ENCODE data around the gene SEMA4C. TPM values are rescaled to one million over a fixed set of nuclear protein-coding genes. Genes with fewer than 3 reads are reported as not detected.

Gene SEMA4C
- total and polyA plus RNA-seq, 9 of the 15 experiments (the other 6 are each of a cell fraction or from before 2014, with no cell fraction given): 0.32 to 59.7 (median 23.9) TPM

GRCh38 chr2:96906729-96907114 lies 36.8 kb upstream of the SEMA4C start:
- FAIRE-seq: no peak
- DNase-seq (ENCODE audit: extremely low read depth in 1 of 4, low spot score in 3 of 4): no peak
- no peaks in the 10 kb centered on the region for H3K36me3 ChIP-seq (ENCODE audit: control insufficient read depth, insufficient read depth, low read length)
- no peaks in the 10 kb centered on the region for H4K20me1 ChIP-seq (replicated peaks; ENCODE audit: control insufficient read depth, insufficient read depth, low read length)
- H3K4me1 ChIP-seq (replicated peaks in 1 of 2; ENCODE audit: control insufficient read depth in 2 of 2, insufficient read depth in 2 of 2, low read length in 2 of 2): peaks cover 8 to 52% of the 10 kb centered on the region in 2 experiments; a peak in 3 of 5 replicates
- peak overlapping the region; percentile 6 to 86; a peak in 3 of 4 replicates for H3K9ac ChIP-seq (ENCODE audit: insufficient read depth in 1 of 2, low read depth in 2 of 2, low read length in 2 of 2)
- intact Hi-C loops (cut with micrococcal nuclease) (no loop called here), in situ Hi-C loops (cut with MboI) (no loop called here)
- ATAC-seq: no peak
- no peaks in the 10 kb centered on the region for H3K27me3 ChIP-seq (ENCODE audit: control insufficient read depth in 2 of 2, insufficient read depth in 2 of 2, low read length in 2 of 2)
- H3K9me3 ChIP-seq (replicated peaks; ENCODE audit: control insufficient read depth, insufficient read depth, low read depth, low read length): no peaks in the 10 kb centered on the region
- ChIA-PET CTCF (ENCODE audit: low intra/inter-chr PET ratio) (no interaction called here), POLR2A (interaction anchor here (0.6 to 1.3 kb wide), 4 partner anchors 11 to 40 kb away, joined by 3 to 6 read pairs (median 4); no protein-coding TSS in a partner anchor)
- no TSS peak for BruUV-seq (replicated peaks)
- 86% methylated on average over 8 of the region's 13 CpGs for WGBS (ENCODE audit: insufficient coverage, low coverage, missing lambda C conversion rate)
- no peak overlapping the region for H3K4me3 ChIP-seq
- TF ChIP-seq MAX (CRISPR knock-in tag; IDR thresholded peaks at IDR 0.05): no peak
- TF ChIP-seq RNF219 (CRISPR knock-in tag; IDR thresholded peaks at IDR 0.05): no peak
- no peak for TF ChIP-seq ZNF584 (CRISPR knock-in tag; IDR thresholded peaks at IDR 0.05; ENCODE audit: low read depth)
- no peak for TF ChIP-seq ZNF395 (CRISPR knock-in tag; IDR thresholded peaks at IDR 0.05)
- no peak for TF ChIP-seq ETV1 (tag; conservative IDR thresholded peaks at IDR 0.05; ENCODE audit: low read depth)
- no peak for TF ChIP-seq FOSL1 (tag; conservative IDR thresholded peaks at IDR 0.05)
- TF ChIP-seq ZNF778 (CRISPR knock-in tag; IDR thresholded peaks at IDR 0.05): no peak
- TF ChIP-seq POU5F1 (IDR thresholded peaks at IDR 0.05; ENCODE audit: borderline replicate concordance, low read depth, low read length, partially characterized antibody): no peak
- TF ChIP-seq ZNF445 (CRISPR knock-in tag; IDR thresholded peaks at IDR 0.05; ENCODE audit: low read depth): no peak
- TF ChIP-seq CBX3 (IDR thresholded peaks at IDR 0.05; ENCODE audit: borderline replicate concordance in 1 of 2, low read length in 2 of 2): no peak
- TF ChIP-seq PPARD (CRISPR knock-in tag; IDR thresholded peaks at IDR 0.05): no peak
- TF ChIP-seq KDM4B (IDR thresholded peaks at IDR 0.05; ENCODE audit: borderline replicate concordance in 2 of 2, low read depth in 1 of 2): no peak
- TF ChIP-seq ESRRA (IDR thresholded peaks at IDR 0.05; ENCODE audit: borderline replicate concordance, low read depth): no peak
- no peak for TF ChIP-seq ZNF644 (tag; IDR thresholded peaks at IDR 0.05; ENCODE audit: low read depth)
- TF ChIP-seq FOS (IDR thresholded peaks at IDR 0.05; ENCODE audit: extremely low read depth, insufficient read length): no peak
- no peak for TF ChIP-seq FOXA1 (IDR thresholded peaks at IDR 0.05; ENCODE audit: borderline replicate concordance)
- H3K4me2 ChIP-seq (ENCODE audit: insufficient read depth, low read length): no peak overlapping the region
- peak overlapping the region; percentile 10; the same call in 1 of the 3 replicates for H3K27ac ChIP-seq (ENCODE audit: extremely low read depth, low read depth, low read length)
- no peaks in the 10 kb centered on the region for H3K79me2 ChIP-seq (ENCODE audit: control insufficient read depth, insufficient read depth, low read length)
- no peaks in the 10 kb centered on the region for H3K9me1 ChIP-seq (ENCODE audit: control insufficient read depth, insufficient read depth, low read length)
- no peak overlapping the region for H2AFZ ChIP-seq (ENCODE audit: low read depth, low read length)
